Right kidney (tissue), 9 donors: ENCODE measurements around the gene BRIP1.
A peak's percentile ranks its signal among the peaks of the same experiment; 100 is the strongest.
"Not testable (repeated sequence)": the region's sequence is repeated elsewhere in the genome, so short reads cannot be mapped to it uniquely, and the experiment has no call there.

Source experiments
- DNase-seq: peaks from one replicate; pipeline ENCODE4 v3.0.0-alpha.2; 2016
- long read RNA-seq, 8 donors: transcript quantifications; one replicate each; lab custom pipeline, GENCODE V29; 2026

BRIP1 gene
- long read RNA-seq, donor 1, result 0 reads
- long read RNA-seq, donor 2, result 0 reads
- long read RNA-seq, donor 3, result 0 reads
- long read RNA-seq, donor 4, result 0 reads
- long read RNA-seq, donor 5, result 0 reads
- long read RNA-seq, donor 6, result 0 reads
- long read RNA-seq, donor 7, result 0 reads
- long read RNA-seq, donor 8, result 0 reads

DNA sequence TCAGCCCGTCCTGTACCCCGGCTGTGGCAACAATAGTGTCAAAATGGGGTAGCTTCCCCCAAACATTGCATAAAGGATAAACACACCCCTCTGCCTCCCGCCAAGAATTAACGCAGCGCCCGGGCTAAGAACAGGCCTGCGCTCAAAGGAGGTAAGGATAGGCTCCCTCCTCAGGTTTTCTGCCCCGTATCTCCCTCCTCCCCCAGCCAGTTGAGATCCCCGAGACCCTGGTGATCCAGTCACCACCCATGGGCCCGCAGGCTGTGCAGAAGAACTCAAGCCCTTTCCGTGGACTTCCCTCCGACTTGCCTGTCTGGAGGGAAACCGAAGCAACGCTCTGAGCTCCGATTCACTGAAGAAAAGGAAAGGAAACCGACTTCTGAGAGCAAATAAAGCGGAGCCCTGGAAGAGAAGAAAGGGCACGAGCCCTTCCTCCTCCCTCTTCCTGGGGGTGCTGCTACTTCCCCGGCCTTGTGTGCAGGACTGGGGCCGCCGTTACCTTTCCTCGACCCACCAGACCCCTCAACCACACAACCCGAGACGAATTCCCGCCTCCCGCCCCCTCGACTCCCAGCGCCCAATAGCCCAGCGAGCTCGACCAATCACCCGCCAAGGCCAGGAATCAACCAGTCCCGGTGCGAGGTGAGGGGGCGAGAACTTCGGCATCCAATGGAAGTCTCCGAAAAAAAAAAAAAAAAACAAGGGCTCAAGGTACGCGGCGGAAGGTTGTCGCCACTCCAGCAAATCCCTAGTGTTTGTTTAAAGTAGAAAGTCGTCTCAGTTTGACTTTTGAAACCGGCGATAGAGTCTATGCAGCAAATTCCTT is at the start of gene BRIP1:
Gene BRIP1 (minus strand): TSS at position 554 of the 826 bp plus-strand sequence. CDS start 1,989 bp downstream, outside the sequence.
- peak; percentile 89 for DNase-seq

DNA sequence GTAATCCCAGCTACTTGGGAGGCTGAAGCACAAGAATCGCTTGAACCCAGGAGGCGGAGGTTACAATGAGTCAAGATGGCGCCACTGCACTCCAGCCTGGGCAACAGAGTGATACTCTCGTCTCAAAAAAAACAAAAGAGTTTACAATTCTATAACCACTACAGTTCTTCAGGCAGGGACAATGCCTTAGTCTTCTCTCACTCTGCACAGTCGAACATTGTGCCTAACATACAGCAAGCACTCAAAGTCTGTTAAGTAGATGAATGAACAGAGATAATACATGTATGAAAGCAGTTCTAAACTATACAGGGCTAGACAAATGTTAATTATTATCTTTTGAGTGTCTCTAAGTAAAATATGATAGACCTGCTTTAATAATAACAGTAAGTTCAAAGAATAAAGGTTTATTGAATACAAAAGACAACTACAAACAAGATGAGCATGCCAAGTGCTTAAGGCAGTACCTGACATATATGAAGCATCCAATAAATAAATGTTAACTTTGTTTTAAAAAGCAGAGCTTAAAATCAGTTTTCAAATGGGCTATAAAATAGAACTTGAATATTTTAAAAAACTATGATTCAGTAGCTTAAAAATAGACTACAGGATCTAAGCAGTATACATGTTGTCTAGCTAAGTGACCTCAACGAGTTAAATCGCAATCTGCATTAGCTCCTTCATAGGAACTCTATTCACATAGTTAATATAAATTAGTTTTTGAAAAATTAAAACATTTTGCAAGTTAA is 45.1 kb upstream of the BRIP1 start:
- DNase-seq, result no peak

DNA sequence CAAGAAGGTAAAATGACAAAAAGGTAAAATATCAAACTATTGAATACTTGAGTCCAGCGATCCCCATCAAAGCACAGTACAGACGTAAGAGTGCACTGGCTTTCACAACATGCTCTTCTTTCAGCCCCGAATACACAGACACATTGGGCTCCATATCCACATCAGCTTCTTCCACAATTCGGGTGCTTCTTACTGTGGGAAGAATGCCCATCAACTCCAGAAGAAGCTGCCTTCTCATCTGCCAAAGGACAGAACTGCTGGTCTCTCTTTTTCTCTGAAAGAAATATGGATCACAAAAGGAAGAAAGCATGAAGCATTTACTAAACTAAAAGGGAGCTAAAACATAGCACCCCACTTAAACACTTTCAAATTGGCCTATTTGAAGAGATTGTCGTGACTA is 44.0 kb upstream of the BRIP1 start:
- no peak for DNase-seq

DNA sequence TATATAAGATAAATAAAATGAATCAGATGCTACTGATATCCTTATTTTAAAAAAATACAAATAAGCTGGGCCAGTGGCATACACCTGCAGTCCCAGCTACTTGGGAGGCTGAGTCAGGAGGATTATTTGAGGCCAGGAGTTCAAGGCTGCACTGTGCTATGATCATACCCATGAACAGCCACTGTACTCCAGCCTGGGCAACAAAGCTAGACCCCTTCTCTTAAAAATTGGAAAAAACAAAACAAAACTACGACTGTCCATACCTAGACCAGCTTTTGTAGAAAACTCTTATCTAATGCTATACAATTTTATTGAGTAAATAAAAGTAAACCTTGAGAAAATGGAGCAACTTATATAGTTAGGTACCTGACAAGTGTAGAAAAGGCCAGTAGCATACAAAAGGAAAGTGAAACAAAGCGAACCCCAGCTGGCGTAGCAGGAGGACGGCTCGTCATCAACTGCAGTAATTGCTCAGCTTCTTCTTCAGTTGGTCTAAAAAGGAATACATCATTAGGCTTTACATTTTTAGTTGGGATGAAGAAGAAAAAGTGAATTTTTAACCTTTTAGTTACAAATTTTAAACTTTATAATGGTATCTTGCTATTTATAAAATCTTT is 40.9 kb upstream of the BRIP1 start:
- DNase-seq, result no peak

DNA sequence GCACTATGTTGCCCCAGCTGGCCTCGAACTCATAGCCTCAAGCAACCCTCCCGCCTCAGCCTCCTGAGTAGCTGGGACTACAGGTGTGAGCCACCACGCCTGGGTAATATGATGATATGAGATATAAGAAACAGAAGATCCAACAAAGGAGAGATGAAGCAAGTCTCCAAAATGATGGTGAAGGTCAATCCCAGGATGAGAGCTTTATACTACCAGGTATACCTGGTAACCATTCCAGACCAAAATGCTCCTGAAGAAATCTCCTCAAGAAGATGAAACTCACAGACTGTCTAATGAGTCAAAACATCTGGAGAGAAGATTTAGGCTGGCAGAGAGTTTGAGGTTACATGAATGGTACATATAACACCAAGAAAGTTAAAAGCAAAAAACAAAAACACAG is 39.9 kb upstream of the BRIP1 start:
- no peak for DNase-seq

DNA sequence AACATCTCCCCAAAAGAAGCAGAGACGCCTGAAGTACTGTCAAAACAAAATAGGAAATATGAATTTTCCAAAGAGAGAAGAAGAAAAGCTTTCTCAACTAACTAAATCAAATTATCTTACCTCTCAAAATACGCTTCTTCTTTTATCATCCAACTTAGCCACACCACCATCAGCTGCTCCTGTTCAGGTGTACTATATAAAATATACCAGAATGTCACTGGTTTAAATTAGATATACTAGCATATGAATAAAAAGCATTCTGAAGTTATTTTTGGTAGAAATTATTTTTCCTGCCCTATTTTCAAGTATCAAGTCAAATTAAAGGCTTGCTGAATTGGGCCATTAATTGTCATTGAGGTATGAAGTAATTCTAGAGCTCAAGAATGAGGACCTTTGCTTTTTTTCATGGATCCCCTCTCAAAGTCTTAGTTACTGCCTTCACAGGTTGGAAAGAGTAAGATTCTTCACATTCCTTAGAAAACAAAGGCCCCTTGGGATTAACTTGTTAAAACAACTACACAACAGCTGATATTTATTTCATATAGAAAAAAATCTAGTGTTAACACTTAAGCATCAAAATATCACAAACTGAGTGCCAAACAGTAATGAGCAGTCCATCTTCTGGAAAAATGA is 34.3 kb upstream of the BRIP1 start:
- DNase-seq, result no peak

DNA sequence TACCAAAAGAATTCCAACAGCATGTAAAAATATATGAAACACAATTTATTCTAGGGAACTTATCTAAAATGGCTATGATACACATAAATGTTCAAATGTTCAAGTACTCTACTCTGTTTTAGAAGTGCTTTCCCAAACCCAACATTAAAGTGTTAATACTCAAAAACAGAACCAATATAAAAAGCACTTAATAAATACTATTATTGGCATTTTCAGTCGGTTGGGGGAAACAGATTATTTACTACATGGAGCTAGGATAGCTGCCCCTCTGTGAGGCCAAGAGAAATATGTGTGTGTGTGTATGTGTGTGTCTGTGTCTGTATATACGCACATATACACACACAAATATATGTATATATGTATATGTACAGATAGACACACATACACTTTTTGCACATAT is 32.1 kb upstream of the BRIP1 start:
- no peak for DNase-seq

DNA sequence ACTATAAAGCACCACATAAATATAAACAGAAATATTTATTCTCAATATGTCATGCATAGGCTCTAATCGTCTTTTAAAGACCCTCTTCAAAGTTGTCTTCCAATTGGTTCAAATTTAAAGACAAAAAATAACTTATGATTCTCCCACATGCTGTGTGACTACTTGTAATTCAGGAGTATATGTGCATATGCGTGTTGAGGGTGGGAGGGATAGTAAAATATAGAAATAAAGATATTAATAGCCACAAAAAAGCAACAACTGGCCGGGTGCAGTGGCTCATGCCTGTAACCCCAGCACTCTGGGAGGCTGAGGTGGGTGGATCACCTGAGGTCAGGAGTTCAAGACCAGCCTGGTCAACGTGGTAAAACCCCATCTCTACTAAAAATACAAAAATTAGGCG is 31.0 kb upstream of the BRIP1 start:
- not testable (repeated sequence) for DNase-seq

DNA sequence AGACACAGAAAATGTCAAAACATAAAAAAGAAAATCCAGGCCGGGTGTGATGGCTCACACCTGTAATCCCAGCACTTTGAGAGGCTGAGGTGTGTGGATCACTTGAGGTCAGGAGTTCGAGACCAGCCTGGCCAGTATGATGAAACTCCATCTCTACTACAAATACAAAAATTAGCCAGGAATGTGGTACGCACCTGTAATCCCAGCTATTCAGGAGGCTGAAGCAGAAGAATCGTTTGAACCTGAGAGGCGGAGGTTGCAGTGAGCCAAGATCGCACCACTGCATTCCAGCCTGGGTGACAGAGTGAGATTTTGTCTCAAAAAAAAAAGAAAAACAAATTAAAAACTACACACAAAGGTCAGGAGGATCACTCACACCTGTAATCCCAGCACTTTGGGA is 24.4 kb upstream of the BRIP1 start:
- not testable (repeated sequence) for DNase-seq

DNA sequence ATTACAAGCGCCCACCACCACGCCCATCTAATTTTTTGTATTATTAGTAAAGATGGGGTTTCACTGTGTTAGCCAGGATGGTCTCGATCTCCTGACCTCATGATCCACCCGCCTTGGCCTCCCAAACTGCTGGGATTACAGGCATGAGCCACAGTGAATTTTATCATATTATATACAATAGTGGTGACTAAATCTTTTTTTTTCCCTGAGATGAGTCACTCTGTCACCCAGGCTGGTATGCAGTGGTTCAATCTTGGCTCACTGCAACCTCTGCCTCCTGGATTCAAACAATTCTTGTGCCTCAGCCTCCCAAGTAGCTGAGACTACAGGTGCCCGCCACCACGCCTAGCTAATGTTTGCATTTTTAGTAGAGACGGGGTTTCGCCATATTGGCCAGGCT is 22.5 kb upstream of the BRIP1 start:
- not testable (repeated sequence) for DNase-seq

DNA sequence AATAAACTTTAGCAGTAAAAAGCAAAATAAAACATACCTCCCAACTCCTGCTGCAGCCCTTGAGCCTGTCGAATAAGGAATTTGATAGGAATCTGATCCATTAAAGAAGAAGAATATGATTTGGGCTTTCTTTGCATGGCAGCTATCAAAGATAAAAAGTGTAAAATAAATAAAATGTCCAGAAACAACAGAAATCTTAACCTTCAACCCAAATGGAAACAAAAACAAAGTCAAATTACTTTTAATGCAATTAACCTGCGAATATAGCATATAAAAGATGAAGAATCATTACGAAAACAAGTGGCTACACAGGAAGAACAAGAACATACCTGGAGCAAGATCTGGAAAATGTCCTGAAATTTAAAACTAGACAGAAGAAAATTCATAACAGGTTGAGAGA is 21.5 kb upstream of the BRIP1 start:
- no peak for DNase-seq

DNA sequence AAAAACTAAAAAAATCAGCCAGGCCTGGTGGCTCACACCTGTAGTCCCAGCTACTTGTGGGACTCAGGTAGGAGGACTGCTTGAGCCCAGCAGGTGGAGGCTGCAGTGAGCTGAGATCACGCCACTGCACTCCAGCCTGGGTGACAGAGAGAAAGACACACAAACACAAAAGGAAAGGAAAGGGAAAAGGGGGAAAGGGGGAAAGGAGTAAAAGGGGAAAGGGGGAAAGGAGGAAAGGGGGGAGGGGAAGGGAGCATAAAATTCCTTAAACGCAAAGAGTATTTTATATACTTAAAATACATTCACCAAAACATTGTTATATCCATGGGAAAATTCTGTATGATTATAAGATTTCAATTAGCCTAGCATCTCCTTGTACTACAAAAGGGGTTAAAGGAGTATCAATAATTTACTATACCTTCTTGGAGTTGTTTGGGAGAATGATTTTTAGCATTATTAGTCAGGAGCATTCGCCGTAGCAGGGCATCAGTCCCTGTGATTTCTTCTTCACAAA is 17.3 kb upstream of the BRIP1 start:
- no peak for DNase-seq

DNA sequence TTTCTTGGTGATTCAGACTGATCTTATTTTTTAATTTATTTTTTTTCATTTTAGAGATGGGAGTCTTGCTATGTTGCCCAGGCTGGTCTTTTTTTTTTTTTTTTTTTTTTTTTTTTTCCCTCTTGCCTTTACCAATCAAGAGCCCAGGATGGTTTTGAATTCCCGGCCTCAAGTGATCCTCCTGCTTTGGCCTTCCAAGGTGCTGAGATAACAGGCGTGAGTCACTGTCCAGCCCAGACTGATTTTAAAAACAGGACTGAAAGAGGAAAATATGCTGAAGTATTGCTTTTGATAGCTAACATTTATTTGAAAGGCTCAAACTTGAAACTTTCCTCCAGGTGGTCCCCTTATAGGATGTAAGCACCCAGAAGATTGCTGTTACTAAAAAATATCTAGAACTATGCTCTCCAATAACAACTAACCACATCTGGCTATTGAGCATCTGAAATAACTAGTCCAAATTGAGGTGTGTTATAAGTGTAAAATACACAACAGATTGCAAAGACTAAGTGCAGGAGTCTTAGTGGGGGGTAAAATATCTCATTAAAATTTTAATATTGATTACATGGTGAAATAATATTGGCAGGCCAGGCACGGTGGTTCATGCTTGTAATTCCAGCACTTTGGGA is 15.8 kb upstream of the BRIP1 start:
- DNase-seq, result no peak

DNA sequence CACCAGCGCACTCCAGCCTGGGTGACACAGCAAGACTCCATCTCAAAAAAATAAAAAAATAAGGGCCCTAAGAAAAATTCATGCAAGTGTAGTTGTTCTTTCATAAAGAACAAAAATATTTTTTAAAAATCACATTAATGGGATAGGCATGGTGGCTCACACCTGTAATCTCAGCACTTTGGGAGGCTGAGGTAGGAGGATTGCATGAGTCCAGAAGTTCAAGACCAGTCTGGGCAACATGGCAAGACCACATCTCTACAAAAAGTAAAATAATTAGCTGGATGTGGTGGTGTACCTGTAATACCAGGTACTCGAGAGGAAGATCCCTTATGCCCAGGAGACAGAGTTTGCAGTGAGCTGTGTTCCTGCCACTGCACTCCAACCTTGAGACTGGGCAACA is 15.2 kb upstream of the BRIP1 start:
- no peak for DNase-seq

DNA sequence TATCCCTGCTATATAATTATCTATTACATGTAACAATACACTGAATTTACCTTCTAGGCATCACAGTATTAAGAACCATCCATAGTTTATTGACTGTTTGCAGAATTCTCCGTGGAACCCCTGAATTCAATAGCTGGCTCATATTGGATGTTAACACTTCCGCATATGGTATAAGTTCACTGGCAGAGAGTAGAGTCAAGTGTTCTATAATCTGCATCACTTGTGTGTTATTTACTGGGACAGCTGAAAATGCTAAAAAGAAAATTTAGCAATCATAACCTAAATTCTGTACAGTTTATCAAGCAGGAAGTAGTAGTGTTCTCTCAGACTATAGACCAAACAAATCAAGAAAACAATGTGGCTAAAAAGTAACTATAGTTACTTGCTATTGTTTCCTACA is 14.5 kb upstream of the BRIP1 start:
- DNase-seq, result no peak

DNA sequence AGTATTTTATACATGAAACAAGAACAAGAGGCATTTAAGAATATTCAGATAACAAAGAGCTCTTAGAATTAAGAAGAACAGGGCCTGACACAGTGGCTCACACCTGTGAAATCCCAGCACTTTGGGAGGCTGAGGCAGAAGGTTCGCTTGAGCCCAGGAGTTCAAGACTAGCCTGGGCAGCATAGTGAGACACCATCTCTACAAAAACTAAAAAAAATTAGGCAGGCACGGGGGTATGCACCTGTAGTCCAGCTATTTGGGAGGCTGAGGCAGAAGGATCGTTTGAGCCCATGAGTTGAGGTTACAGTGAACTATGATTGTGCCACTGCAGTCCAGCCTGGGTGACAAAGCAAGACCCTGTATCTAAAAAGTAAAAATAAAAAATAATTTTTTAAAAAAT is 12.5 kb upstream of the BRIP1 start:
- DNase-seq, result no peak

DNA sequence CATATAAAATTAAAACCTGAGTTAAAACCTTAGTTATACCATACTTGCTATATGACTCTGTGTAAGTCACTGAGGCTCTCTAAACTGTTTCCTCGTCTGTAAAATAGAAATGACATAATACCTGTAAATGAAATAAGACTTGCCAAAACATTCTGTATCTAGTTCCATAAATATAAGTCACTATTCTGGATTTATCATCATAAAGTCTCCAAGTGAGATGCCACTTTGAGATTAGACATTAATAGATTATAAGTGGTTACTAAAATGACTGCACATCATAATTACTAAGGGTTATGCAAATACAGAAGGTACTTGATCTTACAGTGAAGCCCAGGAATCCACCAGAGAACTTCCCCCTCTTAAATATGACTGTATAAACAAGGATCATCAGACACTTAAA is 12.0 kb upstream of the BRIP1 start:
- no peak for DNase-seq

DNA sequence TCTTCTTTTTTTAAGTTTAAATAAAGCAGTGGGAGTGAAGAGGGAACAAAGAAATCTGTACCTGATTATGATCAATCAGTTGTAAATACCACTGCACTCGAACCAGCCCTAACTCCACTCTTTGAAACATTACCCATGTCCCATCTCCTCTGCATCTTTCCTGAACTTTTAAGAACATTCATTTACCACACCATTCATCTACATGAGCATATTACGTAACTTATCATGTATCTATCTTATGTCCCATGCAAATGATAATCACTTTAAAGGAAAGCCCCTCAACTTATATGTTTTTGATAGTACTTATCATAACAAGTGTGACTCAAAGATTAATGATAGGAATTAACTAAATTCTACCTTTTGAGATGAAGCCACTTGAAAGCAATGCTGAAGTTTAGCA is 10.7 kb upstream of the BRIP1 start:
- DNase-seq, result no peak

DNA sequence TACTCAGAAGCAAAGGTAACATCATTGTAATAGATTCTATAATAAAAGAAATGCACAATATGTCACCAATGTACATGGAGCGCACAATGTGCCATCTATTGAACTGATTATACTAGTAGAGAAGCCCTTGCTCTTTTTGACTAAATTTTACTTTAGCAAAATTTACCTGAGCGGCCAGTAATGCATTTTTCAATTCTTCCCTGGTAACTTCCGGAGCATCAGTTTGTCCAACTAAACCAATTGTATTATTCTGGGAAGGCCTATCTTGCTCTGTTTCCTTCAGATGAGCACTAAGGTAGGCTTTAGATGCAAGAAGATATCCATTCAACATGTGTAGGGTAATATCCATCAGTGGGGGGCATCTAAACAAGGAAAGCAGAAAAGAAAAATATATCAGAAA is 8.8 kb upstream of the BRIP1 start:
- no peak for DNase-seq

DNA sequence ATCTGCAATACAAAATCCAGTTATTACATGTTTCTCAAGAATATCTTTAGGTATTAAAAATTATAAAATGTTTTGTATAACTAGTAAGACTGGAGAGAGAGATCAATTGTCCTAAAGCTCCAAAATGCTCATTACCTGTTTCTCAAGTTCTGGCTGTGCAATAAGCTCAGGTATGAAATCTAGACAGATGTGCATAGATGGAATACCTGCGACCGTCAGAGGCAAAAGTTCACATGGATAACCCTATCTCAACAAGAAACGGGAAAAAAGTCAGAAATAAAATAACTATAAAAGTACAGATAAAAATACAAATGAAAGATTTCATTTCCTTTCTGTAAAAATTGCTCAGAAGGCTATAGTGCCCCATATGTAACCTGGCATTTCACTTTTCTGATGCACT is 5.8 kb upstream of the BRIP1 start:
- no peak for DNase-seq

DNA sequence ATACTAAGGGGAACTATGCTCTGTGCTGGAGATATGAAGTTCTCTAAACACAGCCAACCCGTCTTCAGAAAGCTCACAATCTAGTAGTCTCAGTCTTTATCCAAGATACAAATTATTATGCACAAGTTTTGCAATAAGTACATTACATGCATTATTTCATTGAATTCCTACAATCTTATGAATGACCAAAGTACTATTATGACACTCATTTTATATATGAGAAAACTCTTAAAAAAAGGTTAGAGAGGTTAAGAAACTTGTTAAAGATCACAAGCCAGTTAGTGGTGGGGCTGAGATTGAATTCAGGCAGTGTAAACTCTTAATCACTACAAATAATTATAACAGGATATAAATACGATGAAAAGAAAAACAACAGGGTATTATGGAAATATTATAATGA is 4.7 kb upstream of the BRIP1 start:
- DNase-seq, result no peak

DNA sequence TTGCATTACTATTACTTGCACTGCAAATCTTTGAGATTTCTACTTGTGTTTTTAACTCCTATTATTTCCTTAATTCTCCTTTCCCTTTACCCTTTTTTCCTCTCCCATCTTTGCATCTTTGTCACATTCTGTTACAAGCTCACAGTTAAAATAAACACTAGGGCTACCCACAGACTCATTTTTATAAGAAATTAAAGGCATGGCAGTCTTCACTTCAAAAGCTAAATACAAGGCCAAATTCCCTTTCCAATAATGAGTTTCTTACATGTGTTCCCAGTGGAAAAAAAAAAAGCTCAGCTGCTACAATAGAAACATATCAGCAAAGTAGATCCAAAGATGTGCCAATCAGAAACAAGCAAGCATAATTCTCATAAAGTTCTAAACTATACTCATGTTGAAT is 3.7 kb upstream of the BRIP1 start:
- DNase-seq, result no peak
